SU-DHL-6 (cell line): ENCODE data around the gene SOX5.

Experiments used
- H2AFZ ChIP-seq: fragments of 200-600 bp; sonication (generic); 2 replicates; pipeline ENCODE4 v1.6.1; 2014; ENCODE audit warnings: low read depth, mild to moderate bottlenecking, moderate library complexity, mixed read lengths, antibody characterized with exemption, low read length; ENCODE audit not compliant: severe bottlenecking
- H3F3A ChIP-seq: fragments of 200-600 bp; shearing (Covaris generic); 2 replicates; pipeline ENCODE4 v1.6.0; 2016; ENCODE audit warnings: antibody characterized with exemption, mild to moderate bottlenecking; ENCODE audit not compliant: insufficient read depth
- H3K27ac ChIP-seq: fragments of 200-600 bp; sonication (generic); 2 replicates; pipeline ENCODE4 v1.5.1; 2016; ENCODE audit warnings: low read depth, mild to moderate bottlenecking, low read length, moderate library complexity, mixed read lengths
- H3K27me3 ChIP-seq: fragments of 200-600 bp; sonication (generic), shearing (Covaris generic); 2 replicates; pipeline ENCODE4 v1.6.0; 2014; ENCODE audit warnings: mild to moderate bottlenecking, low read length
- H3K36me3 ChIP-seq: fragments of 200-600 bp; sonication (generic); 2 replicates; pipeline ENCODE4 v1.6.1; 2014; ENCODE audit warnings: mild to moderate bottlenecking, low read length, mixed read lengths
- H3K4me2 ChIP-seq: fragments of 300-600, 200-600 bp; shearing (Covaris generic), sonication (generic); 2 replicates; pipeline ENCODE4 v1.6.0; 2014; ENCODE audit warnings: low read length, low read depth, mild to moderate bottlenecking; ENCODE audit not compliant: poor library complexity, severe bottlenecking
- H3K4me3 ChIP-seq: fragments of 200-600 bp; sonication (generic); 2 replicates; pipeline ENCODE4 v1.5.1; 2014; ENCODE audit warnings: antibody characterized with exemption, low read length, mild to moderate bottlenecking, mixed read lengths; ENCODE audit not compliant: insufficient read depth, poor library complexity, severe bottlenecking
- H3K79me2 ChIP-seq: fragments of 200-600 bp; sonication (generic); 2 replicates; pipeline ENCODE4 v1.6.1; 2014; ENCODE audit warnings: mild to moderate bottlenecking, low read length, moderate library complexity; ENCODE audit not compliant: insufficient read depth
- H3K9ac ChIP-seq: fragments of 200-600 bp; sonication (generic); 2 replicates; pipeline ENCODE4 v1.7.0; 2014; ENCODE audit warnings: mild to moderate bottlenecking, low read length
- H3K9me2 ChIP-seq: fragments of 200-600 bp; sonication (generic); replicated peaks from 2 replicates; pipeline ENCODE4 v1.6.1; 2014; ENCODE audit warnings: low read length; ENCODE audit not compliant: insufficient read depth
- H3K9me3 ChIP-seq: fragments of 200-600 bp; sonication (generic); 2 replicates; pipeline ENCODE4 v1.6.1; 2014; ENCODE audit warnings: low read length, mixed read lengths; ENCODE audit not compliant: insufficient read depth
- H4K20me1 ChIP-seq: fragments of 200-600 bp; sonication (generic); 2 replicates; pipeline ENCODE4 v1.6.1; 2014; ENCODE audit warnings: low read depth, mild to moderate bottlenecking, antibody characterized with exemption, low read length, moderate library complexity, mixed read lengths
- CTCF ChIP-seq: fragments of 200-600 bp; sonication (generic); IDR thresholded peaks from one replicate; pipeline ENCODE4 v1.5.1; 2017; ENCODE audit warnings: antibody characterized with exemption, mild to moderate bottlenecking, low read length, moderate library complexity; ENCODE audit not compliant: insufficient read depth, poor library complexity, severe bottlenecking
- EZH2phosphoT487 ChIP-seq: fragments of 200-600 bp; sonication (generic), shearing (Covaris generic); conservative IDR thresholded peaks from 2 replicates; pipeline ENCODE4 v1.6.1; 2018; ENCODE audit warnings: mild to moderate bottlenecking, antibody characterized with exemption, low read length, moderate library complexity, mixed read lengths

The SOX5 gene

GRCh38 chr12:23626791-23627190 lies 322.7 kb downstream of the SOX5 start:
- no peak overlapping the region for H3K9ac ChIP-seq

GRCh38 chr12:23621900-23622299 lies 327.6 kb downstream of the SOX5 start:
- Histone ChIP-seq H3K27ac (no peak overlapping the region), H3K79me2 (no peaks in the 10 kb centered on the region), H2AFZ (no peak overlapping the region), H3K4me2 (no peak overlapping the region), H3K4me3 (no peak overlapping the region), H3F3A (no peaks in the 10 kb centered on the region), H3K9ac (no peak overlapping the region), H3K9me3 (0 out of 2 replicates have a peak, but pooled peaks cover 5% of the 10 kb centered on the region), H3K36me3 (no peaks in the 10 kb centered on the region), H3K27me3 (no peaks in the 10 kb centered on the region), H3K9me2 (no peaks in the 10 kb centered on the region), H4K20me1 (no peaks in the 10 kb centered on the region)
- TF ChIP-seq EZH2phosphoT487: no peak
- TF ChIP-seq CTCF: no peak

More at GRCh38 chr12:23626791-23627190, 322.7 kb downstream of the SOX5 start:
- Histone ChIP-seq H3K4me3 (no peak overlapping the region), H3K36me3 (no peaks in the 10 kb centered on the region), H3K27me3 (no peaks in the 10 kb centered on the region), H3F3A (no peaks in the 10 kb centered on the region), H4K20me1 (no peaks in the 10 kb centered on the region), H3K79me2 (no peaks in the 10 kb centered on the region), H3K9me2 (no peaks in the 10 kb centered on the region), H3K9me3 (0 out of 2 replicates have a peak, but pooled peaks cover 2% of the 10 kb centered on the region), H2AFZ (no peak overlapping the region), H3K27ac (no peak overlapping the region), H3K4me2 (no peak overlapping the region)
- no peak for TF ChIP-seq CTCF
- no peak for TF ChIP-seq EZH2phosphoT487

- no peaks in the 10 kb centered on the region for H3K9me2 ChIP-seq
- no peak overlapping the region for H2AFZ ChIP-seq
- H3K4me2 ChIP-seq: no peak overlapping the region
- H3K27ac ChIP-seq: no peak overlapping the region
- no peak overlapping the region for H3K9ac ChIP-seq
- H3K27me3 ChIP-seq: no peaks in the 10 kb centered on the region
- no peak overlapping the region for H3K4me3 ChIP-seq
- 0 out of 2 replicates have a peak, but pooled peaks cover 5% of the 10 kb centered on the region for H3K9me3 ChIP-seq
- no peaks in the 10 kb centered on the region for H3K79me2 ChIP-seq
- H4K20me1 ChIP-seq: no peaks in the 10 kb centered on the region
- H3F3A ChIP-seq: no peaks in the 10 kb centered on the region
- no peak for TF ChIP-seq CTCF
- no peak for TF ChIP-seq EZH2phosphoT487
- no peaks in the 10 kb centered on the region for H3K36me3 ChIP-seq
These were observed 330.8 kb downstream of the SOX5 start for GRCh38 chr12:23618718-23619117.
